HG03196 (cell line): ENCODE data around the gene ODAD3.
"Not testable (repeated sequence)": the region's sequence is repeated elsewhere in the genome, so short reads cannot be mapped to it uniquely, and the experiment has no call there.

ENCODE experiments used
- ATAC-seq: cut with Tn5 transposase; IDR thresholded peaks from one replicate; pipeline ENCODE4 v1.9.1; 2021; ENCODE audit not compliant: unreplicated experiment

ODAD3 gene

DNA sequence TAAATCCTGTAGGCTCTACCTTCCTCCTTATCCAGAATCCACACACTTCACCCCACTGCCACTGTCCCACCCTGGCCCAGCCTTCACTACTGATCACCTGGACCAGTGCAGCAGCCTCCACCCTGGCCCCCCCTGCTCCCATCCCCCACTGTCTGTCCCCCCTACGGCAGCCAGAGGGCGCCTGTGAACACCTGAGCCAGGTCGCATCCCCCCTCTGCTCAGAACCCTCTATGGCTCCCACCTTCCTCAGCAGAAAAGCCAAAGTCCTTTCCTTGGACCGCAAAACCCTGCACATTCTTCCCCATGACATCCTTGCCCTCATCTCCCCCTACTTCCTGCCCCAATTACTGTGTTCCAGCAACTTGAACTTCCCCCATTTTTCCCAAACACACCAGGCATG is 25.3 kb upstream of the ODAD3 start:
- no peak for ATAC-seq

GRCh38 chr19:11458912-11459311 is 24.0 kb upstream of the ODAD3 start:
- not testable (repeated sequence) for ATAC-seq

GRCh38 chr19:11458236-11458900 is 23.4 kb upstream of the ODAD3 start:
- ATAC-seq: no peak

GRCh38 chr19:11457831-11458230 is 22.9 kb upstream of the ODAD3 start:
- no peak for ATAC-seq

- no peak for ATAC-seq
Observed at GRCh38 chr19:11457115-11457514, 22.2 kb upstream of the ODAD3 start.

DNA sequence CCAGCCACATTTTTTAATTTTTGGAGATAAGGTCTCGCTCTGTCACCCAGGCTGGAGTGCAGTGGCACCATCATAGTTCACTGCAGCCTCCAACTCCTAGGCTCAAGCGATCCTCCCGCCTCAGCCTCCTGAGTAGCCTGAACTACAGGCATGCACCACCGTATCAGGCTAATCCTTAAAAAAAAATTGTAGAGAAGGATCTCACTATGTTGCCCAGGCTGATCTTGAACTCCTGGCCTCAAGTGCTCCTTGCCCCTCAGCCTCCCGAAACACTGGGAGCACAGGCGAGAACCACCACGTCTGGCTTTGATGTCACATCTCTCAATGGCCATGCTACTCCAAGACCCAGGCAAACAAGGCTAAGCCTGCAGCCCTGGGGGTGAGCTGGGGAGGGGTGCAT is 21.7 kb upstream of the ODAD3 start:
- no peak for ATAC-seq

DNA sequence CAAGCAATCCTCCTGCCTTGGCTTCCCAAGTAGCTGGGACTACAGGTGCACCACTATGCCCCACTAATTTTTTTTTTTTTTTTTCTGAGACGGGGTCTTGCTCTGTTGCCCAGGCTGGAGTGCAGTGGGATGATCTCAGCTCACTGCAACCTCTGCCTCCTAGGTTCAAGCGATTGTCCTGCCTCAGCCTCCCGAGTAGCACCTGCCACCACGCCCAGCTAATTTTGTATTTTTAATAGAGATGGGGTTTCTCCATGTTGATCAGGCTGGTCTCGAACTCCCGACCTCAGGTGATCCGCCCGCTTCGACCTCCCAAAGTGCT is 20.3 kb upstream of the ODAD3 start:
- not testable (repeated sequence) for ATAC-seq

DNA sequence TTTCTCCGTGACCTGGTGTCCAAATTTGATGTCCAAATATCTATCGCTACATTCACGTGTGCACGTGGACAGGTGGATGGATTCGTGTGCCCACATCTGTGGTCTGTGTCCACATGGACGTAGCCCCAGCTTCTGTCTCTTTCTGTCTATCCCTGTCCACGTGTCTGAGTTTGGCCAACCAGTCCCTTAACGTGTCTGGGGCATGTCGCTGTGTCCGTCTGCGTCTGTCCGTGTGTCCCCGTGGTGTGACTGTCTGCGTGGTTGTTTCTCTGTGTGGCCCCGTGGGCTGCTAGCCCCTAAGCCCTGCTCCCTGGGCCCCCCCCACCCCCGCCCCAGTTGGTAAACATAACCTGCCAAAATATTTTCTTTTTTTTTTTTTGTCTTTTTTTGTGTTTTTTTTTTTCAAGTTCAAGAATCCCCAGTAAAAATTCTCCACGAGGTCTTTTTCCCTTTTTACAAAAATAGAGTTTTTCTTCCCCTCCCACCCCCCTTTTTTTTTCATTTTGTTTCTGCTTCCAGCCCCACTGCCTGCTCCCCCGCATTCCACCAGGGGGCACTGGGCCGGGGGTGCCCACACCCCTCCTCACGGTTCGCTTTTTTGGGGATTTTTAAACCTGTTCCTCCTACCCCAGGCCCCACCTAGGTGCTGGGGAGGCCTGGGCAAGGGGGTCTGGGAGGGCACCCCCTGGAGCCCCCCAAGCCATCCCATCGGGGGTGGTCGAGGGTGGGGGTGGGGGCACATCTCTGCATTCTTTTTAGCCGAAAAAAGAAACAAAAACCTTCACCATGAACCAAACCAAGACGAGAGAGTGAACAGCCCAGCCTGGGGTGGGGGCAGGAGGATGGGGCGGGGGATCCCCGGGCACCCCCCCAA is 18.8 kb upstream of the ODAD3 start:
- ATAC-seq: no peak

- no peak for ATAC-seq
Observed at GRCh38 chr19:11452620-11453310, 17.8 kb upstream of the ODAD3 start.

GRCh38 chr19:11451871-11452619 is 17.1 kb upstream of the ODAD3 start:
- no peak for ATAC-seq

DNA sequence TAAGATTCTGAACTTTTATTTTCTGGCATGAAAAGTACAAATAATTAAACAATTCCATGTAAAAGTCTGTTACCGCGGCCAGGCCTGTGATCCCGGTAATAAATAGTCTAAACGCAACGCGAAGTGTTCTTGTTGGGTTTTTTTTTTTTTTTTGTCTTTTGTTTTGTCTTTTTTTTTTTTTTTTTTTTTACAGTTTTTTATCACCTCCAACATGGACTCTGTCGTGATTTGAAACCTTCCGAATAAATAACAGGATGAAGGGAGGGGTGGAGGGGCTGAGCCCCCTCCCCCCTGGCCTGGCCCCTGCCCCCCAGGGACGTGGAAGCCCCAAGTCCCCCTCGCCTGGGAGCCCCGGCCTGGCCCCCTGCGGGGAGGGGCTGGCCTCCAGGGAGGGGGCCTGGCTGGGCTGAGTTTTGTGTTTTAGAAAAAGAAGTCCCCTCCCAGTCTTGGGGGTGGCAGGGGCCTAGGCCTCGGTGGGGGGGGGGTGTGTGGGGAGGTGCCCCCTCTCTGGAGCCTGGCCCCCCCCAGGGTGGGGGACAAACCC is 16.5 kb upstream of the ODAD3 start:
- ATAC-seq: no peak

GRCh38 chr19:11450570-11451326 is 15.8 kb upstream of the ODAD3 start:
- no peak for ATAC-seq

DNA sequence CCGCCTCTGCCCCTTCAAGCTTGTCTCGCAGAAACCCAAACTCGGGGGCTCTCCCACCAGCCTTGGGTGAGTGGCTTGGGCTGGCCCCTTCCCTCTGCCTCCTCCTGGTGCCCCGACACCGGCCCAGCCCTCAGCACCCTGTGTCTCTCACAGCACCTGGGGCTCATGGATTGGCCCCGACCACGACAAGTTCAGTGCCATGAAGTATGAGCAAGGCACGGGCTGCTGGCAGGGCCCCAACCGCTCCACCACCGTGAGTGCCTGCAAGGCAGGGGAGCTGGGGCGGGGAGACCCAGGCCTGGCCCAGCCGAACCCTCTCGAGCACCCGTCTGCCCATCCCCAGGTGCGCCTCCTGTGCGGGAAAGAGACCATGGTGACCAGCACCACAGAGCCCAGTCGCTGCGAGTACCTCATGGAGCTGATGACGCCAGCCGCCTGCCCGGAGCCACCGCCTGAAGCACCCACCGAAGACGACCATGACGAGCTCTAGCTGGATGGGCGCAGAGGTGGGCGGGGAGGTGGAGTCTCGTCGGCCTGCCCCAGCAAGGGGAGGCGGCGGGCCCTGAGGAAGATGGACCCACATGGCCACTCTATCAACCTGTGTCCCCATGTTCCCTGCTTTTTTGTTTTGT is 14.1 kb upstream of the ODAD3 start:
- ATAC-seq: no peak

DNA sequence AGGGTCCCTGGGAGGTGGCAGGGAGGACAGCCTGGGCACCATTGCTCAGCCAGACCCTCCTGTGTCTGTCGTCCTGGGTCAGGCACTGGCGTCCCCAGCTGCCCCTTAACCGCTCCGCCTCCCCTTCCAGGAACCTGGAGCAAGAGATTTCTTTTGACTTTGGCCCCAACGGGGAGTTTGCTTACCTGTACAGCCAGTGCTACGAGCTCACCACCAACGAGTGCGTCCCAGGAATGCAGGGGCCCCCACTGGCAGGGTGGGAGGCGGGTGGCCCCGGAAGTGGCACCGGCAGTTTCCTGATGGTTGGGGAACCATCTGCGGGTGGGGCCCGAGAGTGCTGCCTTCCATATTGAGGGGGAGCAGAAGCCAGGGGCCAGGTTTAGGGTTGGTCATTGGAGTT is 13.5 kb upstream of the ODAD3 start:
- ATAC-seq: no peak

DNA sequence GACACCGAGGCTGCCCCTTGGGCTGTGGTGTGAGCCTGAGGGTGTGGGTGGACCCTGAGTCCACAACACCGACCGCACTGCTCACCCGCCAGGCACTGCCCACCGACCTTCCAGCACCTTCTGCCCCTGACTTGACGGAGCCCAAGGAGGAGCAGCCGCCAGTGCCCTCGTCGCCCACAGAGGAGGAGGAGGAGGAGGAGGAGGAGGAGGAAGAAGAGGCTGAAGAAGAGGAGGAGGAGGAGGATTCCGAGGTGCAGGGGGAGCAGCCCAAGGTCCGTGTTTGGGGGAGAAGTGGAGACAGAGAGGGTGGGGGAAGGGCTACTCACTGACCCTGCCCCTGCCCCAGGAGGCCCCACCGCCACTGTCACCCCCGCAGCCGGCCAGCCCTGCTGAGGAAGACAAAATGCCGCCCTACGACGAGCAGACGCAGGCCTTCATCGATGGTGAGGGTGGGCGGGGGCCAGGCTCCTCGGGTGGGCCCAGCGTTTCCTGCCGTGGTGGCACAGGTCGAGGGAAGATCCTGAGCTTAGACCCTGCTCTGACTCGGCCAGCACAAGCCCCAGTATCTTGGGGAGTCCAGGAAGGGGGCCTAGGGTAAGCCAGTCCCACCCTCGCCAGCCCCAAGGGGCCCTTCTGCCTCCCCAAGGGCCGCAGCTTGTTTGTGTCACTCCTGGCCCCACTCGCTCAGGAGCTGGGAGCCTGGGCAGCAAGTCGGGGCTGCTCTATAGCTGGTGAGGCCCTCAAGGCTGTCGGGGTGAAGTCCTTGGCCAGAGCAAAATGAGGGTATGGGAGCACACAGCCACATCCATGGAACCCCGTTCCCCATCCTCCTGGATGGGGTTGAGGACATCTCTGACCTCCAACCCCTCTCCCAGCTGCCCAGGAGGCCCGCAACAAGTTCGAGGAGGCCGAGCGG is 12.7 kb upstream of the ODAD3 start:
- no peak for ATAC-seq

GRCh38 chr19:11446652-11447301 is 11.9 kb upstream of the ODAD3 start:
- ATAC-seq: no peak

DNA sequence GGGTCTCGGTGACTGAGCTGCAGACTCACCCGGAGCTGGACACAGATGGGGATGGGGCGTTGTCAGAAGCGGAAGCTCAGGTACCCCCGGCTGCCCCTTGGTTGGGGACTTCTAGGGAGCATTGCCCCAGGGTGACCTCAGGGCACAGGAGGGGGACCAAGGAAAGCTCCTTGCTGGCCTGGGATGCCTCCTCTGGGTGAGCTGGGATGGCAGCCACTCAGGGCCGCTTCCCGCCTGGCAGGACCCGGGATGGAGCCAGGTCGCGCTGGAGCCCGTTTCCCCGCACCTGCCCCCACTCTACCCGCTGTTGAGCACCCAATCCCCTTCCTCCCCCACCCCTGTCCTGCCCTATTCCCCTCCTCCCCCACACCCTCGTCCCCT is 11.3 kb upstream of the ODAD3 start:
- ATAC-seq: no peak

- ATAC-seq: no peak
Observed at GRCh38 chr19:11445141-11445540, 10.2 kb upstream of the ODAD3 start.
